ENCODE results near the gene MTFR1L. TPM values are rescaled to one million over a fixed set of nuclear protein-coding genes. Genes with fewer than 3 reads are reported as not detected.

MTFR1L gene
- total RNA-seq, 1 donor from 2014 or later: 41.4 TPM

- no peak for DNase-seq (ENCODE audit: low spot score)
Measured at GRCh38 chr1:25807480-25808390, 12.0 kb upstream of the MTFR1L start.

- DNase-seq (ENCODE audit: low spot score): no peak
Measured at GRCh38 chr1:25808481-25809244, 11.1 kb upstream of the MTFR1L start.

- no peak for DNase-seq (ENCODE audit: low spot score)
Measured at GRCh38 chr1:25809283-25809926, 10.3 kb upstream of the MTFR1L start.

GRCh38 chr1:25809929-25810328, 9.8 kb upstream of the MTFR1L start:
- no peak for DNase-seq (ENCODE audit: low spot score)

- peak; percentile 46 for DNase-seq (ENCODE audit: low spot score)
Measured at GRCh38 chr1:25810341-25811299, 9.1 kb upstream of the MTFR1L start.

- DNase-seq (ENCODE audit: low spot score): no peak
Measured at GRCh38 chr1:25811384-25812082, 8.2 kb upstream of the MTFR1L start.

GRCh38 chr1:25813071-25813733, 6.6 kb upstream of the MTFR1L start:
- no peak for DNase-seq (ENCODE audit: low spot score)

- no peak for DNase-seq (ENCODE audit: low spot score)
Measured at GRCh38 chr1:25813734-25814471, 5.9 kb upstream of the MTFR1L start.

GRCh38 chr1:25814549-25815087, 5.1 kb upstream of the MTFR1L start:
- DNase-seq (ENCODE audit: low spot score): peak; percentile 60

- DNase-seq (ENCODE audit: low spot score): no peak
Measured at GRCh38 chr1:25815208-25816111, 4.3 kb upstream of the MTFR1L start.

GRCh38 chr1:25816112-25816718, 3.5 kb upstream of the MTFR1L start:
- no peak for DNase-seq (ENCODE audit: low spot score)

- DNase-seq (ENCODE audit: low spot score): no peak
Measured at GRCh38 chr1:25817840-25818501, 1.8 kb upstream of the MTFR1L start.

GRCh38 chr1:25818569-25818968, 1.2 kb upstream of the MTFR1L start:
- DNase-seq (ENCODE audit: low spot score): no peak

GRCh38 chr1:25820247-25821111, 725 bp downstream of the MTFR1L start:
- DNase-seq (ENCODE audit: low spot score): peak; percentile 49

- no peak for DNase-seq (ENCODE audit: low spot score)
Measured at GRCh38 chr1:25821112-25821476, 1.3 kb downstream of the MTFR1L start.

GRCh38 chr1:25821630-25822091, 1.9 kb downstream of the MTFR1L start:
- DNase-seq (ENCODE audit: low spot score): no peak
